Purkinje cell (primary cell): ENCODE data around the gene TIGD7. TPM values are rescaled to one million over a fixed set of nuclear protein-coding genes. Genes with fewer than 3 reads are reported as not detected.

Source experiments
- polyA plus RNA-seq: library from polyadenylated mRNA; unstranded; fragments of >200 nt; fragmentation: Nextera tagmentation; gene quantifications from 2 replicates; pipeline ENCODE4 v1.2.1, GENCODE V29; 2014

The TIGD7 gene, protein sequence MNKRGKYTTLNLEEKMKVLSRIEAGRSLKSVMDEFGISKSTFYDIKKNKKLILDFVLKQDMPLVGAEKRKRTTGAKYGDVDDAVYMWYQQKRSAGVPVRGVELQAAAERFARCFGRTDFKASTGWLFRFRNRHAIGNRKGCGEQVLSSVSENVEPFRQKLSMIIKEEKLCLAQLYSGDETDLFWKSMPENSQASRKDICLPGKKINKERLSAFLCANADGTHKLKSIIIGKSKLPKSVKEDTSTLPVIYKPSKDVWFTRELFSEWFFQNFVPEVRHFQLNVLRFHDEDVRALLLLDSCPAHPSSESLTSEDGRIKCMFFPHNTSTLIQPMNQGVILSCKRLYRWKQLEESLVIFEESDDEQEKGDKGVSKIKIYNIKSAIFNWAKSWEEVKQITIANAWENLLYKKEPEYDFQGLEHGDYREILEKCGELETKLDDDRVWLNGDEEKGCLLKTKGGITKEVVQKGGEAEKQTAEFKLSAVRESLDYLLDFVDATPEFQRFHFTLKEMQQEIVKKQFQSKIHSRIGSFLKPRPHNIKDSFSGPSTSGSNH
- polyA plus RNA-seq: 4.2 and 4.3 TPM in 2 replicates

DNA sequence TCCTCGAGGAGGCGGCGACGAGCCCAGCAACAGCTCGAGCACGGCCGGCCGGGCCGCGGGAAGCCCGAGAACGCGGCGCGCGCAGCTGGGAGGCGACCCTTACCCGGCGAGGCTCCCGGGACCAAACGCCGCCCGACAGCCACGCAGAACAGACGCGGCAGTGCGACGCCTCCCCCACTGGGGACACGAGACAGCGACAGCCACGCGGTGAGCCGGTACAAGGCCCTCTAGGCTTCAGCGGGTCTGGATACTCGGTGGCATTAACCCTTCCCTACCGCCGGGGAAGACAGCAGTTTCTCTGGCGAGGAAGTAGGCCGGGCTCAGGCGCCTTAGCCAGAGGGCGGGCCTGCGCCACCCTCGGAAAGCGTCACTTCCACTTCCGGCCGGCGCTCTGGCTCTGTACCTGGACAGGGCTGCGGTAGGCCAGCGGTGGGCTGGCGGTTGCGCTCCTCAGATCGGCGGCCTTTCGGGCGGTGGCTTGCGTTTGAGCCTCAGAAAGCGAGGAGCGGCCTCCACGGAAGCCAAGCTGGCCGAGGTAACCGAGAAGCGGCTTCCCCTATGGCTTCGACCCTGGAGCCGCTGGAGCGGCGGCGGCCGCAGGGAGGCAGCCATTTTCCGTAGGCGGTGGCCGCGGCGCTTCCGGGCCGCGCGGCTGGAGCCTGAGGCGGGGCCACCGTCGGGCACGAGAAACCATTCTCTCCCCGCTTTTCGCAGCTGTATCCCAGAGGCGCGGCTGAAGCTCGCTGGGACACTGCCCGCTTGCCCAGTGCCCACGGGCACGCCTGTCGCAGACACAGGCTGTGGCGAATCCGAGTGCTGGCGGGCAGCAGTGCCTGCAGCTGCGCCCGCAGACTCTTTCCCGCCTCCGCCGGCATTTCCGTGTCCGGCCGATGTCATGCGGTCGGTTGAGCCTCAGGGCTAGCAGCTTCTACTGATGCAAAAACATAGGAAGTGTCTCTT, at the start of gene TIGD7, which contains the start of gene ZNF75A:
TIGD7 (minus strand) TSS at position 322 of the 960 bp plus-strand sequence. CDS start 4,816 bp downstream, outside the sequence.
ZNF75A (plus strand) TSS at position 389 of the 960 bp plus-strand sequence. CDS start 2,932 bp downstream, outside the sequence.

DNA sequence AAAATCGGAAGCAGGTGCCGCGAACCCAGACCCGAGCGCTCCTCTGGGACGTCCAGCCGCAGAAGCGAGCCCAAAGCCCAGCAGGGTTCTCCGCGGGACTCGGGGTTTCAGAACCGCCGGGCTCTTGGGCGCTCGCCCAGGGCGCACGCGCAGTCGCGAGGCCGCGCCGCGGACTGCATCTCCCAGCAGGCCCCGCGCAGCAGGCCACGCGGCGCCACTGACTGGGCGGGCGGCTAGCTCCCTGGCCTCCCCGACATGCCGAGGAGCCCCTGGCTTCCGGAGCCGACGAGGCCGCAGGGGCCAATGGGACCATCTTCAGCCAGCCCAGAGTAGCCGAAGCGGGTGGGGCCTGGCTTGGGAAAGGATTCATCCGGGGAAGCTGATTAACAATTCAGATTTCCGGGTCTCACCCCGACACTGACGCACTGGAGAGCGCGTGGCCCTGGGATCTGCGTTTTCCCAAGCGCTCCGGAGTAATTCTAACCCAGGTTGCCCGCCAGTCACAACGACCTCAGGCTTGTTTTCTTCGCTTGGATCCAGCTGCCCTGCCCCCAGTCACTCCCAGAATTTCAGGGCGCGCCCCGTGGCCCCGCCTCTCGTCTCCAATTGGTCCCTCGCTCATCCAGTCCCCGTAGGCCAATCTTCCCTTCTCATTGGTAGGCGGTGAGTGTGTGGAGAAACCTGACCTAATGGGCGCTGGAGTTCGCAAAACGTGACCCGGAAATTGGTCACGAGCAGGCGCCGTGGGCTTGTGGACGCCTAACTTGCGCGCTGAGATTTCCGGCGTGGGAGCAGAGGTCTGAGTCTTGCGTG, 22.3 kb downstream of the TIGD7 start, which contains the start of gene ZNF263:
ZNF263 (plus strand) TSS at position 762 of the 813 bp plus-strand sequence. CDS start 328 bp downstream, outside the sequence.

DNA sequence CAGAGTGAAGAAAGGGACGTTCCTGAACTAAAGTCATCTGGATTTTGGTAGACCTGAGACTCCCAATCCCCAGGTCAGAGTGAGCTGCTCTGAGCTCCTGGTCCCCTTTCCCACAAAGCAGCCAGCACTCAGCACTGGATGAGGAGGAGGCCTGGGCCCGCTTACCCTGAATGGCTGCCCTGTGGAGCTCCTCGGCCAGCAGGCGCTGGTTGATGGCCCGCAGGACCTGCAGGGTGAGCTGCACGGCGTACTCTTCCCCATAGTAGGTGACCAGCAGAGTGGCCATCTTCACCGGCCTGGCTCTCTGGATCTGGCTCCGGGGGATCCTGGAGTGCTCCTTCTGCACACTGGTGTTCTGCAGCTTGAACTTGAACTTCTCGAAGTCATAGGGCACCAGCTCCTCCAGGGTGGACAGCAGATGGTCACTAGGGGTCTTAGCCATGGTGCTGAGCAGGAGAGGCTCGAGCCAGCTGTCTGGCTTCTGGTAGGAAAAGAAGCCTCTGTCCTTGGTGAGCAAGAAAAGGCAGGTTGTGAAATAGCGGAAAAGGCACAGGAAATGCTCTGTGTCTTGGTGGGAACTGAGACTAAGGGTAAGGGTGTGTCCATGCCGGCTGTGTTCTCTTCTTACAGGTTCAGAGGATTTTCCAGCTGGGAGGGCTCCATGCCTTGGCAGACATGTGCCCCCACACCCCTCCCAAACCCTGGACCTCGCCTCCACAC, 48.9 kb downstream of the TIGD7 start, which contains the start of gene MEFV:
MEFV (minus strand) TSS at position 488 of the 720 bp plus-strand sequence; CDS start at position 442, 46 bp downstream.

Other genes starting within 250 kb of the TIGD7 start
- not detected in 2 replicates for gene IL32, start 239.8 kb downstream of the TIGD7 start, polyA plus RNA-seq
- not detected in 2 replicates for gene ZSCAN10, start 206.1 kb downstream of the TIGD7 start, polyA plus RNA-seq
- not detected in 2 replicates for gene ZNF205, start 192.8 kb downstream of the TIGD7 start, polyA plus RNA-seq
- 1.9 and 3.4 TPM in 2 replicates for gene ZNF213, start 170.4 kb downstream of the TIGD7 start, polyA plus RNA-seq
- 0.27 TPM in 1 of 2 replicates, not detected in the other for gene OR1F1, start 117.2 kb downstream of the TIGD7 start, polyA plus RNA-seq
- gene ZNF200, start 70.3 kb downstream of the TIGD7 start, polyA plus RNA-seq: 3.0 and 4.7 TPM in 2 replicates
- gene MEFV, start 48.8 kb downstream of the TIGD7 start, polyA plus RNA-seq: not detected in 2 replicates
- gene ZNF263, start 21.9 kb downstream of the TIGD7 start, polyA plus RNA-seq: 3.5 and 4.0 TPM in 2 replicates
- 10.0 and 19.0 TPM in 2 replicates for gene ZNF75A, start 67 bp upstream of the TIGD7 start, polyA plus RNA-seq
- gene OR2C1, start 50.5 kb upstream of the TIGD7 start, polyA plus RNA-seq: not detected in 2 replicates
- gene ZSCAN32, start 95.6 kb upstream of the TIGD7 start, polyA plus RNA-seq: 5.8 and 6.4 TPM in 2 replicates
- gene ZNF174, start 95.8 kb upstream of the TIGD7 start, polyA plus RNA-seq: 4.3 and 10.4 TPM in 2 replicates
- gene ZNF597, start 138.1 kb upstream of the TIGD7 start, polyA plus RNA-seq: 1.2 and 3.0 TPM in 2 replicates
- gene NAA60, start 138.2 kb upstream of the TIGD7 start, polyA plus RNA-seq: 90.2 and 142 TPM in 2 replicates
- gene C16orf90, start 190.1 kb upstream of the TIGD7 start, polyA plus RNA-seq: not detected in 2 replicates
- gene CLUAP1, start 195.6 kb upstream of the TIGD7 start, polyA plus RNA-seq: 115 and 122 TPM in 2 replicates